ENCODE results near the gene PPP2R5E.

The PPP2R5E gene

DNA sequence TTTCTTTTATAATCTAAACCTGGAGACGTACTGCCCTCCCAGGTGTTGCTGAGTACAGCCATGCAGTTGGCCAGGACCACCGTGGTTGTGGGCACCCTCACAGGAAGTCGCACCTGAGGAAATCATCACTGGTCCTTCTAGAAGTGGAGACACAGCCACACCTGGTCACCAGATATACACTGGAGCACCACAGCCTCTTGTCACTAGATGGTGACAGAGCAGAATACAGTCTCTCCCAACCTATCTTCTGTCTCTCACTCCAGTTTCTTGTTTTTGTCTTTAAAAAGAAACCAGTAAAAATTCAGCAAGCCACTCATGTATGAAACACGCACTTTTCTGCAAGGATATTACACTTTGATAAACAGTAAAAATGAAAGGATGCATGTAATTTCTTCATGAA, 181.4 kb downstream of the PPP2R5E start:
- DNase-seq = no peak

DNA sequence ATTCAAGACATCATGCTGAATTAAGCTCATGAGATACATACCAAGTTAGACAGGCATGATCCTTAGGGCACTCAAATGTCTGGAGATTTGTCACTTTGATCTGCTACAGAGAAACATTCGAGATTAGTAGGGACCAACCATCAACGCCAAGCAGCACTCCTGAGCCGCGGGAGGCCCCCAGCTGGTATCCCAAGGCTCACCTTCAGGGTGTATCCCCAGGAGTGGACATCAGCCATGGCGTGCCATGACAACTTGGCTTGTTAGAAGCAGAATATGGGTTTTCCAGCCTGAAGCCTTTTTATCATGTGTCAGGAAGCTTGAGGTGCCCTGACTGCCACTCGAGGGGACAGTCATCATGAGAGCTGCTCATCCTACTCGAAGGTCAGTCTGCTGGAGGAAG, 185.3 kb downstream of the PPP2R5E start:
- DNase-seq = no peak

DNA sequence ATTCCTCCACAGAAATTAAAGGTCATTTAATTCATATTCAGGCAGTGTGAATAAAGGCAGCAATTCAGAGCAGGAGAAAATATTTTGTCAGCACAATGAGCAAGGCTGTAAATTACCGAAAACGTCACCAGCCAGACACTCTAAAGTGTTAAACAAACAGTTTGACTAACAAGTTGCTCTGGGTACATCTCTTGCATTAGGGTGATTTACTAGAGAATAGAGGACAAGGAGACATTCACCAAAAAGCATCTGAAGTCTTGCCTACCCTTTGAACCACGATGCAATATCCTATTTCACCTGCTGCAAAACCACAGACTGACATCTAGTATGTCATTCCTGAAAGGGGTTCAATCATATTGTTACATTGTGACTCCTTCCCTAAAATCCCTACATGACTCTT, 197.4 kb downstream of the PPP2R5E start:
- DNase-seq = no peak

DNA sequence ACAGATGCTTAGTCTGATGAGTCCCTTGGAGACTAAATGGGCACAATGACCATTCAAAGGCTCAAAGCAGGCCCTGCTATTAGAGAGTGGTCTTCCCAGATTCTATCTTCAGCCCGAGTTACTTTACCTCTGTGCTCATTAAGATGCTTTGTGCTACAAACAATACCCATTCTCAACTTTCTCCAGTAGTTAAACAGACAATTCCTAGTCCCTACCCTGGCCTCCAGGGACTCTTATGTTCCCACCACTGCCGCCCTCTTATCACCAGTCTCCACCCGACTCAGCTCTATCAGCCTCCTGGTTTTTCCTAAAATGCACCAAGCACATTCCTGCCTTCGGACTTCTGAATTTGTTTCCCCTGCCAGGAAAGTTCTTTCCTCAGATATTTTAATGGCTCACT, 198.8 kb downstream of the PPP2R5E start:
- DNase-seq = no peak

DNA sequence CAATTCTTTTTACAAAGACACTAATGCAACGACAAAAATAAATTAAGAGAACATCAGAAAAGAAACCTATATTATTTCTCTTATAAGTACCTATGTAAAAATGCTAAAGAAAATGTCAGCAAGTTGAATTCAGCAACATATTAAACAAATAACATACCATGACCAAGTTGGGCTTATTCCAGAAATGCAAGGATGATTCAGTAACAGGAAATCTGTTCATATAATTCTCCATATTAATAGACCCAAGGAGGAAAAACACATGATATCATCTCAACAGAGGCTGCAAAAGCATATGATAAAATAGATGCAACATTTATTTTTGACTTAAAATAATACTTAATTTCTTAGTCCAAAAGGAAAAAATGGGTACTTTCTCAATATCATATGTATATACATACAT, 199.3 kb downstream of the PPP2R5E start:
- DNase-seq = peak; percentile 74

DNA sequence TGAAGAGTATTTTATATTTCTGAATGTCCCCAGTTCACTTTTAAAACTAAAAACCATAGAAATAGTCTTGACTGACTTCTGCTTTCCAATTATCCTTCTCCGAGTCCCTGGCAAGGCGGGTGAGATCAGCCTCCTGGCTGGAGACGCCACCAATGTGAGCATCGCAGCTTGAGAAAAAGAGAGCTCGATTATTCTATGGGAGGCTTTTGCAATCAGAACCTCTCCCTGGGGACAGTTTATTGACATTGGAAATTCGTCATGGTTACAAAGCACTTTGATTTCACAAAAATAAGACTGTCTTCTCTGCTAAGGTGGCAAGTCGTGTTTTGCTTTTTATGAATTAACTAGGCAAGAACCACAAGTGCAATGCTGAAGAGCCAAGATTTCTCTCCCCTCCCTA, 200.8 kb downstream of the PPP2R5E start:
- no peak for DNase-seq

DNA sequence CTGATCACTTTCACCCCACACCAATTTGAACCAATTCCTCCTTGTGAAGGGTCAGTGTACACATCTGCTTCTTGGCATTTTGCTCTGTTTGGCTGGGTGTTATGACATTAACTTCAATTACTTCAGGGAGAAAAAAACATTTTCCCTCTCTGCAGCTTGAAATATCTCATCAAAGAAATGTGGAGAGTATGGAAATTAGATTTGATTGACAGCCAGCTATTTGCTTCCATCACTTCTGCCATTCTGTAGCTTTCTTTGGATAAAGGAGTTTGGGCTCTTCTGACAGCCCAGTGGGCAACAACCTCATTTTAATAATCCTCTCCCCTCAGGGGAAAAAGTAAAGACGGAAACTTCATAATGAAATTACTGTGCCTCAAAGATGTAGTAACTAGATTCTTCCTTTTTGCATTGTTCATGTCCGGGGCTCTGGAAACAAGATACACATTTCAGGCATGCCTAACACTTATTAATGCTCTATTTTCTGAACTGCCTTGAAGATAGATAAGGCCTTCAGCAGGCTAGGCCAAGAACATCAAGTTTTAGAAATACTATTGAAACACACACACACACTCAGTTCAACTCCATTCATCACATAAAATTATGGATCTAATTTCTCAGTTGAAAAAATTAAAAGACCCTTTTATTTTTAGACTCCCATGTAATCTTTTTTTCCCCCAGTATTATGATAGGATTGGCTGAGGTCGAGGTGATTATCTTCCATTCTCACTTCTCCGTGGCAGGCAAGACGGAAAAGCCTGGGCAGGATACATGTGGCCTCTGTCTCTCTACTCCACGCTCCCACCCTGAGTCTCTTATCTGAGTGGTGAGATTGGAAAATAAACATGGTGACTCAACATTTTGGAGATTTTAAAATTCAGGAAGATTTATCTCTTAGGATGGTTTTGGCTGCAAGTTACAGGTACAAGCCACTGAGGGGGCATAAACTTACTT, 214.1 kb downstream of the PPP2R5E start:
- no peak for DNase-seq

DNA sequence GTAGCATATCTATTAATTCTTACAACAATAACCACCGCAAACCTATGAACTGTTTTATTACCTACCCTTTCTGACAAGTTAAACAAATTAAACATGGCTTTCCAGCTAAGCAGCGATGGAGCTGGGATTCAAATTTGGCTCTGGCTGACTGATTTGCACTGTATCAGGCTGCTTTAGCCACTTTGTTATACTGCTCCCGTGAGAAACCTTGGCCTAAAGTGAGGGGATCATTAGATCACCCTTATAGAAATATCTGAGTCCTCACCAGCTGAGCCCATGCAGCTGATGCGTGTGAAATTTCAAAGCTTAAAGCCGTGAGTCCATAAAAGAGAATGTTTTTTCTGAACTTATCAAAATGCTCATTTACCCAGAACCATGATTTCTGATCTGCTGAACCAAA, 216.3 kb downstream of the PPP2R5E start:
- DNase-seq = no peak

DNA sequence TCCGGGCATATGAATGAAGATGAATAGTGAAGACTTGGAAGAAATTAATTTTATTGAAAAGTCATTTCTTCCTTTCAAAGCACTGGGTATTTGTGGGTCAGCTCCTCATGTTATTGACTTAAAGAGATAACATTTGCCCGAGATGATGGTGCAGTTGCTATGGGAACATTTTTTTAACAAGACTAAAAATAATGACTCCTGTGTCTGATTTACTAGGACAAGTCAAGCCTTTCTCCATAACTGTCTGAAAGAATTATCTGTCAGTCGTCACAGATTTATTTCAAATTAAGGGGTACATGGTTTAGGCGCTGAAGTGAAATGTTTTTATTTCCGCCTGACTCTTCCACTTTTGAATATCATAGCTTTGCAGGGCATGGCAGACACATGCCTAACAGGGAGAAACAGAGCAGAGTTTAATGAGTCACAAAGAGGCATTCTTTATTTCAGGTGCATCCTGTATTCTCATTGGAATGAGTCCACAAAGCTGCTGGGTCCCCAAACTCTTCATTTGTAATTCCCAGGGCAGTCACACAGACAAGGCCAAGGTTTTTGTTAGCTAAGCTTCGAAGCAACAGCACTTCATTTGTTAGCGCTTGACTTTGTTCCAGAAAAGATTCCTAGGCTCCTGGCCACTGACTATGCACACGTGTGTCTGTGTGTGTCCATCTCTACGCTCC, 220.1 kb downstream of the PPP2R5E start:
- DNase-seq = no peak

DNA sequence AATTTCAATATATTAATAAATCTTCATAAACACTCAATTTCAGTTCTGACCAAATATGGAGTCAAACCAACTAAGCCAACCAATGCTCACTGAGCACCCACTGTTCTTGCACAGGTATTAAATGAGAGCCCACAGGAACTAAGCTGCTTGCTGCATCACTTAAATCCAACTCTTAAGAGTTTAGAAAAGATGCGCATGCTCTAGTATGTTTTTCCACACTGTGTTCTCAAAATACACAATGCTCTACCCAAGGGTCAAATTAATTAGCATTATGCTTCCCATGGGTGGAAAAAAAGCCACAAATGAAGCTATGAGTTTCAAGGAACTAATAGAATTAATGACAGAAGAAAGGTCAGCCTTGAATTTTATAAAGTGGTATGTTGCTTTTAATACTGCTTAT, 220.7 kb downstream of the PPP2R5E start:
- DNase-seq = no peak
